Ishikawa (cell line): ENCODE results near the gene DACH2.

Experiments used
- CEBPB ChIP-seq: IDR thresholded peaks from 2 replicates; pipeline ENCODE4 v1.6.1; 2012
- CREB1 ChIP-seq: IDR thresholded peaks from 2 replicates; pipeline ENCODE4 v1.6.1; 2012; ENCODE audit warnings: low read depth
- EGR1 ChIP-seq: IDR thresholded peaks from 2 replicates; pipeline ENCODE4 v1.6.1; 2012
- EP300 ChIP-seq: IDR thresholded peaks from 2 replicates; pipeline ENCODE4 v1.6.1; 2012; ENCODE audit warnings: borderline replicate concordance
- FOXM1 ChIP-seq: IDR thresholded peaks from 2 replicates; pipeline ENCODE4 v1.6.1; 2012; ENCODE audit warnings: low read depth, borderline replicate concordance
- NFIC ChIP-seq: IDR thresholded peaks from 2 replicates; pipeline ENCODE4 v1.6.1; 2012
- TAF1 ChIP-seq: IDR thresholded peaks from 2 replicates; pipeline ENCODE4 v1.6.1; 2012; ENCODE audit warnings: low read depth, mild to moderate bottlenecking
- YY1 ChIP-seq: IDR thresholded peaks from 2 replicates; pipeline ENCODE4 v1.6.1; 2012; ENCODE audit warnings: low read depth
- TF ChIP-seq, protein P1 (sequence below): IDR thresholded peaks from 2 replicates; pipeline ENCODE4 v1.6.1; 2012; ENCODE audit warnings: low read depth, mild to moderate bottlenecking
- TF ChIP-seq, protein P2 (sequence below): IDR thresholded peaks from 2 replicates; pipeline ENCODE4 v1.6.1; 2012
- TF ChIP-seq, protein P3 (sequence below): IDR thresholded peaks from 2 replicates; pipeline ENCODE4 v1.6.1; 2012

DNA sequence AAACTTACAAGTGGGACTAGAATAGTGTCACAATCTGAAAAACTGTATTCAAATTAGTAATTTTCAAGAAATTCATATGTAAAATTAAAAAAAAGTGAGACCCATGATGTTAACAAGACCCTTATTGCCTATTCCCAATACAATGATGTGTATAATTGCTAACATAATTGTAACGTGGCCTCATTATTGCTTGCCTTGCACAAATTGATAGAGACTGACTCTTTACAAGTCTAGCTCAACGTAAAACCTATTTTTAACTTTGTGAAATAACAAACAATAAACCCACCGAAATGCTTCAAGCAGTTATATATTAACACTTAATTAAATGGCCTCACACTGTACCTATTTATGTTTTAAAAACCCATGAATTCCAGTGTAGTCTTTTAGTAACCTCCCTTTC lies 312.5 kb downstream of the DACH2 start:
- TF ChIP-seq TAF1, result no peak
- TF ChIP-seq, protein P1, sequence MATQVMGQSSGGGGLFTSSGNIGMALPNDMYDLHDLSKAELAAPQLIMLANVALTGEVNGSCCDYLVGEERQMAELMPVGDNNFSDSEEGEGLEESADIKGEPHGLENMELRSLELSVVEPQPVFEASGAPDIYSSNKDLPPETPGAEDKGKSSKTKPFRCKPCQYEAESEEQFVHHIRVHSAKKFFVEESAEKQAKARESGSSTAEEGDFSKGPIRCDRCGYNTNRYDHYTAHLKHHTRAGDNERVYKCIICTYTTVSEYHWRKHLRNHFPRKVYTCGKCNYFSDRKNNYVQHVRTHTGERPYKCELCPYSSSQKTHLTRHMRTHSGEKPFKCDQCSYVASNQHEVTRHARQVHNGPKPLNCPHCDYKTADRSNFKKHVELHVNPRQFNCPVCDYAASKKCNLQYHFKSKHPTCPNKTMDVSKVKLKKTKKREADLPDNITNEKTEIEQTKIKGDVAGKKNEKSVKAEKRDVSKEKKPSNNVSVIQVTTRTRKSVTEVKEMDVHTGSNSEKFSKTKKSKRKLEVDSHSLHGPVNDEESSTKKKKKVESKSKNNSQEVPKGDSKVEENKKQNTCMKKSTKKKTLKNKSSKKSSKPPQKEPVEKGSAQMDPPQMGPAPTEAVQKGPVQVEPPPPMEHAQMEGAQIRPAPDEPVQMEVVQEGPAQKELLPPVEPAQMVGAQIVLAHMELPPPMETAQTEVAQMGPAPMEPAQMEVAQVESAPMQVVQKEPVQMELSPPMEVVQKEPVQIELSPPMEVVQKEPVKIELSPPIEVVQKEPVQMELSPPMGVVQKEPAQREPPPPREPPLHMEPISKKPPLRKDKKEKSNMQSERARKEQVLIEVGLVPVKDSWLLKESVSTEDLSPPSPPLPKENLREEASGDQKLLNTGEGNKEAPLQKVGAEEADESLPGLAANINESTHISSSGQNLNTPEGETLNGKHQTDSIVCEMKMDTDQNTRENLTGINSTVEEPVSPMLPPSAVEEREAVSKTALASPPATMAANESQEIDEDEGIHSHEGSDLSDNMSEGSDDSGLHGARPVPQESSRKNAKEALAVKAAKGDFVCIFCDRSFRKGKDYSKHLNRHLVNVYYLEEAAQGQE, result no peak
- TF ChIP-seq CEBPB, result no peak
- TF ChIP-seq, protein P2, sequence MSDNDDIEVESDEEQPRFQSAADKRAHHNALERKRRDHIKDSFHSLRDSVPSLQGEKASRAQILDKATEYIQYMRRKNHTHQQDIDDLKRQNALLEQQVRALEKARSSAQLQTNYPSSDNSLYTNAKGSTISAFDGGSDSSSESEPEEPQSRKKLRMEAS, result no peak
- TF ChIP-seq EGR1, result no peak
- no peak for TF ChIP-seq CREB1
- TF ChIP-seq EP300, result no peak
- TF ChIP-seq FOXM1, result no peak
- no peak for TF ChIP-seq NFIC
- TF ChIP-seq, protein P3, sequence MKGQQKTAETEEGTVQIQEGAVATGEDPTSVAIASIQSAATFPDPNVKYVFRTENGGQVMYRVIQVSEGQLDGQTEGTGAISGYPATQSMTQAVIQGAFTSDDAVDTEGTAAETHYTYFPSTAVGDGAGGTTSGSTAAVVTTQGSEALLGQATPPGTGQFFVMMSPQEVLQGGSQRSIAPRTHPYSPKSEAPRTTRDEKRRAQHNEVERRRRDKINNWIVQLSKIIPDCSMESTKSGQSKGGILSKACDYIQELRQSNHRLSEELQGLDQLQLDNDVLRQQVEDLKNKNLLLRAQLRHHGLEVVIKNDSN, result no peak
- TF ChIP-seq YY1, result no peak
